Activated CD4-positive, alpha-beta T cell treated with anti-CD3 and anti-CD28 coated beads for 36 hours (primary cell): ENCODE data around the gene SUV39H2. TPM values are rescaled to one million over a fixed set of nuclear protein-coding genes. Genes with fewer than 3 reads are reported as not detected.

Experiments
- ATAC-seq: fragments of 200-7000 bp; cut with Tn5 transposase; one replicate; pipeline ENCODE4 v1.10.0; 2021; ENCODE audit warnings: mild to moderate bottlenecking, moderate library complexity
- CTCF ChIA-PET: fragments of 350-600 bp; sonication (Branson Sonifier 250); formaldehyde crosslinking; loops from one replicate; lab custom pipeline; 2021; ENCODE audit warnings: antibody characterized with exemption; lab: Charles Lee
- POLR2A ChIA-PET: fragments of 350-600 bp; sonication (Branson Sonifier 250); formaldehyde crosslinking; loops from one replicate; lab custom pipeline; 2021; ENCODE audit warnings: antibody characterized with exemption, inconsistent platforms; lab: Charles Lee
- DNase-seq: peaks from one replicate; pipeline ENCODE4 v3.0.0-alpha.2; 2020
- H3K27ac Mint-ChIP-seq: one replicate; pipeline ENCODE4 v1.8.0; 2021; ENCODE audit warnings: mixed read lengths
- H3K27me3 Mint-ChIP-seq: one replicate; pipeline ENCODE4 v1.8.0; 2021; ENCODE audit warnings: mixed read lengths
- H3K36me3 Mint-ChIP-seq: one replicate; pipeline ENCODE4 v1.8.0; 2021; ENCODE audit warnings: low read depth, mixed read lengths
- H3K4me1 Mint-ChIP-seq: one replicate; pipeline ENCODE4 v1.8.0; 2021; ENCODE audit warnings: mixed read lengths
- H3K4me3 Mint-ChIP-seq: one replicate; pipeline ENCODE4 v1.8.0; 2021; ENCODE audit warnings: mild to moderate bottlenecking, moderate library complexity, mixed read lengths
- H3K9me3 Mint-ChIP-seq: one replicate; pipeline ENCODE4 v1.8.0; 2021; ENCODE audit warnings: low read depth, mixed read lengths
- intact Hi-C, 2 experiments: fragments of 100-400 bp; cut with DNase I in 1 of 2; cut with micrococcal nuclease in 1 of 2; formaldehyde crosslinking; loops; one replicate each; pipeline versions ENCODE4 v1.14.2 to v1.15.1; 2022 to 2024; cut with DNase I, micrococcal nuclease
- total RNA-seq, 2 experiments: library from RNA; stranded (reverse); gene quantifications; one replicate each; pipeline ENCODE4 v1.2.3, GENCODE V29; 2021

Gene SUV39H2
- total RNA-seq, 2 experiments from 2014 or later: 42.9 to 51.5 TPM

- ChIA-PET POLR2A (no interaction called here), CTCF (interaction anchor here (0.6 kb wide), 1 partner anchor 11 kb away, joined by 3 read pairs; no protein-coding TSS in a partner anchor)
- no peaks in the 10 kb centered on the region for H3K9me3 Mint-ChIP-seq
- intact Hi-C loops: loop anchor here (5.0 kb wide), 3 partner anchors 289 to 1289 kb away; partner anchors contain the start of gene PRPF18 (in 1 of the 2)
- H3K4me3 Mint-ChIP-seq: no peak overlapping the region
- no peak for DNase-seq
- no peaks in the 10 kb centered on the region for H3K27me3 Mint-ChIP-seq
- peaks cover 24% of the 10 kb centered on the region for H3K4me1 Mint-ChIP-seq
- no peak for ATAC-seq
- H3K36me3 Mint-ChIP-seq: peaks cover 8% of the 10 kb centered on the region
- no peak overlapping the region for H3K27ac Mint-ChIP-seq
These were observed 2.7 kb upstream of the SUV39H2 start for GRCh38 chr10:14875941-14876340.

- intact Hi-C loops: loop anchor here (5.0 kb wide), 3 partner anchors 289 to 1289 kb away; partner anchors contain the start of gene PRPF18 (in 1 of the 2)
- Mint-ChIP-seq H3K27me3 (no peaks in the 10 kb centered on the region), H3K4me3 (peak overlapping the region; percentile 97), H3K9me3 (no peaks in the 10 kb centered on the region), H3K27ac (no peak overlapping the region), H3K4me1 (peaks cover 26% of the 10 kb centered on the region), H3K36me3 (peaks cover 8% of the 10 kb centered on the region)
- CTCF ChIA-PET: no interaction called here
- DNase-seq: no peak
- ATAC-seq: no peak
- POLR2A ChIA-PET: no interaction called here
These were observed 1.9 kb upstream of the SUV39H2 start for GRCh38 chr10:14876764-14877163.

- ChIA-PET POLR2A (interaction anchor here (0.7 to 3.2 kb wide), 9 partner anchors 36 to 694 kb away, joined by 3 to 24 read pairs (median 4); partner anchors contain the start of genes CDNF, DCLRE1C, HSPA14 and MEIG1), CTCF (interaction anchor here (0.7 to 2.2 kb wide), 8 partner anchors 10 to 342 kb away, joined by 3 to 8 read pairs (median 4); partner anchors contain the start of genes CDNF, DCLRE1C, HSPA14 and MSANTD7)
- intact Hi-C loops: loop anchor here (5.0 kb wide), 3 partner anchors 292 to 1292 kb away; partner anchors contain the start of gene PRPF18 (in 1 of the 2)
- Mint-ChIP-seq H3K27ac (peak overlapping the region; percentile 90), H3K4me1 (peaks cover 35% of the 10 kb centered on the region), H3K4me3 (peak overlapping the region; percentile 97), H3K27me3 (no peaks in the 10 kb centered on the region), H3K9me3 (no peaks in the 10 kb centered on the region), H3K36me3 (peaks cover 19% of the 10 kb centered on the region)
- DNase-seq: peak; percentile 58
- peak; percentile 4 for ATAC-seq
These were observed 660 bp downstream of the SUV39H2 start for GRCh38 chr10:14879124-14879927.

- peaks cover 19% of the 10 kb centered on the region for H3K36me3 Mint-ChIP-seq
- POLR2A ChIA-PET: interaction anchor here (0.7 to 3.2 kb wide), 2 partner anchors 41 to 679 kb away, joined by 3 to 24 read pairs; partner anchors contain the start of genes CDNF, HSPA14 and MSANTD7
- peaks cover 35% of the 10 kb centered on the region for H3K4me1 Mint-ChIP-seq
- ATAC-seq (no peak), DNase-seq (no peak)
- peak overlapping the region; percentile 97 for H3K4me3 Mint-ChIP-seq
- intact Hi-C loops: loop anchor here (5.0 to 10.0 kb wide), 4 partner anchors 293 to 1293 kb away; partner anchors contain the start of gene PRPF18 (in 1 of the 2)
- CTCF ChIA-PET: interaction anchor here (0.7 to 2.2 kb wide), 5 partner anchors 10 to 83 kb away, joined by 3 to 8 read pairs (median 4); partner anchors contain the start of gene DCLRE1C
- H3K27ac Mint-ChIP-seq: peak overlapping the region; percentile 90
- H3K27me3 Mint-ChIP-seq: no peaks in the 10 kb centered on the region
- no peaks in the 10 kb centered on the region for H3K9me3 Mint-ChIP-seq
These were observed 1.2 kb downstream of the SUV39H2 start for GRCh38 chr10:14879928-14880193.

- intact Hi-C loops: loop anchor here in 1 of 2 experiments (10.0 kb wide), 1 partner anchor 495 kb away; no protein-coding TSS in a partner anchor
- Mint-ChIP-seq H3K27me3 (no peaks in the 10 kb centered on the region), H3K27ac (peak overlapping the region; percentile 90), H3K4me1 (peaks cover 35% of the 10 kb centered on the region), H3K36me3 (peaks cover 19% of the 10 kb centered on the region), H3K9me3 (no peaks in the 10 kb centered on the region), H3K4me3 (peak overlapping the region; percentile 97)
- ChIA-PET CTCF (interaction anchor here (0.7 to 2.2 kb wide), 5 partner anchors 9 to 375 kb away, joined by 3 to 8 read pairs (median 3); partner anchors contain the start of gene DCLRE1C), POLR2A (interaction anchor here (0.7 to 3.2 kb wide), 2 partner anchors 42 to 680 kb away, joined by 3 to 24 read pairs; partner anchors contain the start of genes CDNF, HSPA14 and MSANTD7)
- DNase-seq (no peak), ATAC-seq (no peak)
These were observed 1.6 kb downstream of the SUV39H2 start for GRCh38 chr10:14880229-14880628.

- peaks cover 19% of the 10 kb centered on the region for H3K36me3 Mint-ChIP-seq
- H3K9me3 Mint-ChIP-seq: no peaks in the 10 kb centered on the region
- ChIA-PET POLR2A (no interaction called here), CTCF (no interaction called here)
- H3K27ac Mint-ChIP-seq: no peak overlapping the region
- DNase-seq: no peak
- H3K4me1 Mint-ChIP-seq: peaks cover 25% of the 10 kb centered on the region
- no peaks in the 10 kb centered on the region for H3K27me3 Mint-ChIP-seq
- H3K4me3 Mint-ChIP-seq: no peak overlapping the region
- intact Hi-C loops: loop anchor here in 1 of 2 experiments (10.0 kb wide), 1 partner anchor 499 kb away; no protein-coding TSS in a partner anchor
- ATAC-seq: peak; percentile 72
These were observed 5.4 kb downstream of the SUV39H2 start for GRCh38 chr10:14884082-14884481.

GRCh38 chr10:14889318-14889717 lies 10.7 kb downstream of the SUV39H2 start:
- intact Hi-C loops: loop anchor here in 1 of 2 experiments (10.0 kb wide), 1 partner anchor 505 kb away; no protein-coding TSS in a partner anchor
- H3K27ac Mint-ChIP-seq: no peak overlapping the region
- DNase-seq (no peak), ATAC-seq (peak; percentile 36)
- H3K36me3 Mint-ChIP-seq: peaks cover 6% of the 10 kb centered on the region
- H3K9me3 Mint-ChIP-seq: no peaks in the 10 kb centered on the region
- POLR2A ChIA-PET: no interaction called here
- no peak overlapping the region for H3K4me3 Mint-ChIP-seq
- H3K27me3 Mint-ChIP-seq: no peaks in the 10 kb centered on the region
- CTCF ChIA-PET: interaction anchor here (0.7 to 2.0 kb wide), 7 partner anchors 9 to 218 kb away, joined by 3 to 8 read pairs (median 3); no protein-coding TSS in a partner anchor
- H3K4me1 Mint-ChIP-seq: peaks cover 7% of the 10 kb centered on the region

GRCh38 chr10:14891151-14891550 lies 12.5 kb downstream of the SUV39H2 start:
- ChIA-PET CTCF (no interaction called here), POLR2A (no interaction called here)
- no peaks in the 10 kb centered on the region for H3K9me3 Mint-ChIP-seq
- H3K27me3 Mint-ChIP-seq: no peaks in the 10 kb centered on the region
- intact Hi-C loops: no loop called here
- no peak overlapping the region for H3K4me3 Mint-ChIP-seq
- peaks cover 8% of the 10 kb centered on the region for H3K36me3 Mint-ChIP-seq
- H3K27ac Mint-ChIP-seq: no peak overlapping the region
- H3K4me1 Mint-ChIP-seq: peaks cover 9% of the 10 kb centered on the region
- ATAC-seq: no peak
- no peak for DNase-seq

- Mint-ChIP-seq H3K4me3 (no peak overlapping the region), H3K4me1 (peaks cover 9% of the 10 kb centered on the region), H3K9me3 (peaks cover 6% of the 10 kb centered on the region), H3K27me3 (no peaks in the 10 kb centered on the region), H3K36me3 (peaks cover 44% of the 10 kb centered on the region), H3K27ac (no peak overlapping the region)
- CTCF ChIA-PET: interaction anchor here (0.8 to 1.9 kb wide), 7 partner anchors 8 to 68 kb away, joined by 3 to 7 read pairs (median 3); partner anchors contain the start of gene SUV39H2
- POLR2A ChIA-PET: no interaction called here
- ATAC-seq (peak; percentile 68), DNase-seq (peak; percentile 41)
- intact Hi-C loops: no loop called here
These were observed 25.7 kb downstream of the SUV39H2 start for GRCh38 chr10:14904316-14904732.

GRCh38 chr10:14904864-14905263 lies 26.2 kb downstream of the SUV39H2 start:
- Mint-ChIP-seq H3K27me3 (no peaks in the 10 kb centered on the region), H3K9me3 (peaks cover 6% of the 10 kb centered on the region), H3K4me1 (peaks cover 9% of the 10 kb centered on the region), H3K27ac (peak overlapping the region; percentile 72), H3K36me3 (peaks cover 49% of the 10 kb centered on the region), H3K4me3 (no peak overlapping the region)
- DNase-seq (no peak), ATAC-seq (no peak)
- CTCF ChIA-PET: interaction anchor here (0.8 to 1.9 kb wide), 7 partner anchors 9 to 67 kb away, joined by 3 to 7 read pairs (median 3); partner anchors contain the start of gene SUV39H2
- POLR2A ChIA-PET: no interaction called here
- intact Hi-C loops: no loop called here

- intact Hi-C loops: no loop called here
- Mint-ChIP-seq H3K9me3 (peaks cover 6% of the 10 kb centered on the region), H3K27me3 (no peaks in the 10 kb centered on the region), H3K27ac (peak overlapping the region; percentile 10), H3K36me3 (peaks cover 58% of the 10 kb centered on the region), H3K4me3 (no peak overlapping the region), H3K4me1 (peaks cover 13% of the 10 kb centered on the region)
- ChIA-PET CTCF (interaction anchor here (0.5 to 1.9 kb wide), 5 partner anchors 12 to 371 kb away, joined by 3 to 7 read pairs (median 4); no protein-coding TSS in a partner anchor), POLR2A (interaction anchor here (0.6 kb wide), 1 partner anchor 23 kb away, joined by 4 read pairs; no protein-coding TSS in a partner anchor)
- ATAC-seq (no peak), DNase-seq (no peak)
These were observed 27.2 kb downstream of the SUV39H2 start for GRCh38 chr10:14905890-14906289.
